Loucy (cell line): Measurements from ENCODE around the gene MIB1.

Source experiments
- CTCF ChIP-seq: fragments of 200-600 bp; sonication (generic); conservative IDR thresholded peaks from 2 replicates; pipeline ENCODE4 v1.5.1; 2014; ENCODE audit warnings: mild to moderate bottlenecking, antibody characterized with exemption, low read length
- EZH2phosphoT487 ChIP-seq: fragments of 200-600 bp; IDR thresholded peaks from 2 replicates; pipeline ENCODE4 v1.6.1; 2018; ENCODE audit warnings: antibody characterized with exemption, mild to moderate bottlenecking, moderate library complexity, borderline replicate concordance

- TF ChIP-seq EZH2phosphoT487 (no peak), CTCF (no peak)
These were observed 170.3 kb downstream of the MIB1 start for GRCh38 chr18:21910906-21911305.
